ENCODE results near the gene DLX5.

DLX5 gene

GRCh38 chr7:96991546-96992191 lies 33.0 kb downstream of the DLX5 start:
- no peak for DNase-seq (ENCODE audit: low read depth in 3 of 3)

DNA sequence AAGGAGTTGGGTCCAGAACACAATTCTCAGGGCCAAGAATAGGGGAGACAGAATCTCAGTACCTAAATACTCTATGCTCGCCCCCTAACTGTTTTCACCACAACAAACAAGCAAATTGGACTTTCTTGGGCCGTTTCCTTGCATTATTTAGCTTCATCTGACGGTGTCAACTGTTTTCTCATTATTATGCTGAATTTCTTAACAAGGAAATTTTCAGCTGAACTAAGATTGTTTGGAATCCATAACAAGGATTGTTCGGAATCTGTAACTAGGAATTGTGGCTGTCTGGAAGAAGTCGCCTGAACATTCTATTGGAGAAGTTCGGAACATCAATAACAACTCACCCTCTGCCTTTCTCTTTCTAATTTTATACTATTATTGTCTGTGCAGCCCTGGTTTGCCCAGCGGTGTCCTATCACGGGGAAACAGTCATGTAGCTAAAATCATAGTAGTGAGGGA lies 34.7 kb downstream of the DLX5 start:
- no peak for DNase-seq (ENCODE audit: low read depth in 3 of 3)

DNA sequence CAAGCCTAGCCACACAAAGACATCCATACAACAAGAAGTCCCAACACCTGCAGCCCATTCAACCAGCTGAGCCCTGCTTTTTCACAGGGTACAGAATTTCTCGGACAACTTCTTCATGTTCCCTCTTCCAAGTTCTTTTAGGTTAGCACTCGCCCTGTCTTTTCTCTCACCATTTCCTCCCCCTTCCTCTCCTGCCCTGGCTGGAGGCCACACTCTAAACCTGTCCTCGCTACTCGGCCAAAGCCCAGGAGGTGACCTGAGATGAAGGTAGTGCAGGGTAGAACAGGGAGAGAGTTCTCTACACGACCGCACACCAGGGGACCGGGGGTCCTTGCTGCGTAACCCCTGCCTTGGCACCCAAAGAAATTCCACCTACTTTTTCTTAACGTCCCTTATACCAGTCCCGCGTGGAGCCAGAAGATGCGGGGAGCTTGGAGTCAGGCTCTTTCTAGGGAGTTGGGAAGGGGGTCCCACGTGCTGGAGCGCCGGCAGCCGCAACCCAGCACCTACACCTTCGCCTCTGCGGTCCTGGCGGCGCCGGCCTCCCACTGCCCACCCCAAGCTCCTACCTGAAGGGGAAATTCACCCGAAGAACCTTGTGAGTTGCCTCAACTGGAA lies 35.3 kb downstream of the DLX5 start:
- DNase-seq (ENCODE audit: low read depth in 3 of 3): no peak

DNA sequence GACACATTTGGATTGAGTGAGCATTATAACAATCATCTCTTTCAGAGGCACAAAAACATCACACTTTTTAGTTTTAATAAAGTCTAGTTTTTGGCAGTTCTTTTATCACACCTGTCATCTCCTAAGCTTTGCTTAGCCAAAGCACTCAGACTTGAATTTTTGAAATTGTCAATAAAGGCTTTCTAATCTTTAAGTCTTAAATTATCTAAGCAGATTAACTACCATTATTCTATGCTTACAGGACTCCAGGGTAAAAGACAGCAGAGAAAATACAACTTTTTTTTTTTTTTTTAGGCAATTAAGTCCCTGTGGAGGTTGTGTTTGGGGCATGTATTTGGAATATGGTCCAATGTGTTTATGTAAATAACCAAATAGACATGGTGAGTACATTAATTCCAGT lies 36.9 kb downstream of the DLX5 start:
- DNase-seq (ENCODE audit: low read depth in 3 of 3): no peak

- DNase-seq (ENCODE audit: low read depth in 3 of 3): no peak
Observed at GRCh38 chr7:96986901-96987300, 37.7 kb downstream of the DLX5 start.

- DNase-seq (ENCODE audit: low read depth in 3 of 3): no peak
Observed at GRCh38 chr7:96985992-96986391, 38.6 kb downstream of the DLX5 start.

- DNase-seq (ENCODE audit: low read depth in 3 of 3): no peak
Observed at GRCh38 chr7:96982586-96982985, 42.0 kb downstream of the DLX5 start.

DNA sequence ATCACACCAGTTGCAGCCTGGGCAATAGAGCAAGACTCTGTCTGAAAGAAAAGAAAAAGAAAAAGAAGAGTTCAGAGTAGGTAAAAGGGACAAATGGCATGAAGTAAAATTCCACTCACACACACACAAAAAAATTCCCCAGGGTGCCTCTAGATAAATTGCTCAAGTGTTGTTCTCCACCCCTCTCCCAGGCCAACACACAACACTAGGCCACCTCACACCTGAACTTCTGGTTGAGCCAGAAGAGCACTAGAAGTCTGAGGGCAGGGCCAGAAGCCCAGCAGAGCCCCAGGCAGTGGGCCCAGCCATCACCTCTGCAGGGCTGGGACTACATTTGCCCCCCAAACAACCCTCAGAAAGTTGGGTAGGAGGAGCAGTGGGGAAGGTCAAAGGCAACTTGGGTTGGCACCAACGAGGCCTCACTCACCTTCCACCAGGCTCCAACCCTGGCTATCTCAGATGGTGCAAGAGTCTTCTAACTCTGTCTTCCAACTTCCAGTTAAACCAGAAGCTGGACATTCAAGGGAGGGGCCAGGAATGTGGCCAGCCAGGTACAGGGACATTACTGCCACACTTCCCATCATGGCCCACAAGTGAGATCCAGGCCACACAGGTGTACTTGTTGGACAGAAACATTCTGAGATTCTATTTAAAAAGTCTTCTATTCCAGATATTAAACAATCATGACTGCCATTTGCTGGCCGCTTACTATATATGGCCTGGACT lies 44.9 kb downstream of the DLX5 start:
- DNase-seq (ENCODE audit: low read depth in 3 of 3): no peak

GRCh38 chr7:96977445-96977844 lies 47.2 kb downstream of the DLX5 start:
- no peak for DNase-seq (ENCODE audit: low read depth in 3 of 3)

- no peak for DNase-seq (ENCODE audit: low read depth in 3 of 3)
Observed at GRCh38 chr7:96976106-96976505, 48.5 kb downstream of the DLX5 start.

GRCh38 chr7:96973986-96974385 lies 50.6 kb downstream of the DLX5 start:
- no peak for DNase-seq (ENCODE audit: low read depth in 3 of 3)

GRCh38 chr7:96970739-96971138 lies 53.9 kb downstream of the DLX5 start:
- no peak for DNase-seq (ENCODE audit: low read depth in 3 of 3)
